ENCODE data around the gene LGALS7.

GRCh38 chr19:38741670-38742069 is 31.6 kb downstream of the LGALS7 start:
- TF ChIP-seq, protein P1, sequence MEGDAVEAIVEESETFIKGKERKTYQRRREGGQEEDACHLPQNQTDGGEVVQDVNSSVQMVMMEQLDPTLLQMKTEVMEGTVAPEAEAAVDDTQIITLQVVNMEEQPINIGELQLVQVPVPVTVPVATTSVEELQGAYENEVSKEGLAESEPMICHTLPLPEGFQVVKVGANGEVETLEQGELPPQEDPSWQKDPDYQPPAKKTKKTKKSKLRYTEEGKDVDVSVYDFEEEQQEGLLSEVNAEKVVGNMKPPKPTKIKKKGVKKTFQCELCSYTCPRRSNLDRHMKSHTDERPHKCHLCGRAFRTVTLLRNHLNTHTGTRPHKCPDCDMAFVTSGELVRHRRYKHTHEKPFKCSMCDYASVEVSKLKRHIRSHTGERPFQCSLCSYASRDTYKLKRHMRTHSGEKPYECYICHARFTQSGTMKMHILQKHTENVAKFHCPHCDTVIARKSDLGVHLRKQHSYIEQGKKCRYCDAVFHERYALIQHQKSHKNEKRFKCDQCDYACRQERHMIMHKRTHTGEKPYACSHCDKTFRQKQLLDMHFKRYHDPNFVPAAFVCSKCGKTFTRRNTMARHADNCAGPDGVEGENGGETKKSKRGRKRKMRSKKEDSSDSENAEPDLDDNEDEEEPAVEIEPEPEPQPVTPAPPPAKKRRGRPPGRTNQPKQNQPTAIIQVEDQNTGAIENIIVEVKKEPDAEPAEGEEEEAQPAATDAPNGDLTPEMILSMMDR (IDR thresholded peaks at IDR 0.05): no peak
- TF ChIP-seq POLR2AphosphoS5 (IDR thresholded peaks at IDR 0.05): no peak
